ENCODE measurements around the gene SEC24B. TPM values are rescaled to one million over a fixed set of nuclear protein-coding genes. Genes with fewer than 3 reads are reported as not detected.

SEC24B gene
- total RNA-seq, 1 experiment from 2014 or later = 27.1 TPM

DNA sequence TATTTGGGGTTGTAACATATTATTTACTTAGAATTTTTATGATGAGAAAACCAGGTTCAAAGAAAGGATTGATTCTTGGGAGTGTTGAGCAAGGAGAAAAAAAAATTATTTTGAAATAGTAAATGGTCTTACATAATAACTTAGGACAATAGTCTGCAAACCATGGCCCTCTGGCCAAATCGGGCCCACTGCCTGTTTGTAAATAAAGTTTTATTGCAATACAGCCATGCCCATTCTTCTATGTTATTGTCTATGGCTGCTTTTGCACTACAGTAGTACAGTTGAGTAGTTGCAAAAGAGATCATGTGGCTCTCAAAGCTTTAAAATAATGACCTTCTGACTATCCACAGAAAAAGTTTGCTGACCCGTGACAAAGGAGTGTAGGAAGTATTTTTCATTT is 63.3 kb downstream of the SEC24B start:
- H2BK5ac ChIP-seq (ENCODE audit: insufficient read length, low read length) = no peak overlapping the region
- H3K9ac ChIP-seq (ENCODE audit: extremely low read depth, insufficient read length, low read length) = no peak overlapping the region
- H3K27ac Mint-ChIP-seq = no peak overlapping the region
- no peaks in the 10 kb centered on the region for H3K23me2 ChIP-seq (ENCODE audit: insufficient read length, low read depth, low read length, poor library complexity, severe bottlenecking)
- H3K9me3 Mint-ChIP-seq = no peaks in the 10 kb centered on the region
- no peak overlapping the region for H2BK120ac ChIP-seq (ENCODE audit: low read depth, low read length, poor library complexity, severe bottlenecking)
- H2BK20ac ChIP-seq (ENCODE audit: low read depth, low read length, poor library complexity, severe bottlenecking) = no peak overlapping the region
- no peaks in the 10 kb centered on the region for H3K27me3 ChIP-seq (ENCODE audit: insufficient read depth, low read length)
- no peaks in the 10 kb centered on the region for H4K20me1 ChIP-seq (ENCODE audit: control insufficient read depth, insufficient read depth, insufficient read length)
- no peak overlapping the region for H3T11ph ChIP-seq (ENCODE audit: low read length)
- no peaks in the 10 kb centered on the region for H3K4me1 ChIP-seq (ENCODE audit: insufficient read depth, low read length)
- no peak overlapping the region for H3K23ac ChIP-seq (ENCODE audit: insufficient read length, low read depth, low read length)
- no peak overlapping the region for H3K4ac ChIP-seq (ENCODE audit: low read depth, low read length)
- no peaks in the 10 kb centered on the region for H3K79me2 ChIP-seq (ENCODE audit: insufficient read depth, low read length)
- no peak overlapping the region for H2AK5ac ChIP-seq (ENCODE audit: insufficient read length, low read length)
- no peak overlapping the region for H3K14ac ChIP-seq (ENCODE audit: insufficient read depth, low read length)
- H2BK12ac ChIP-seq (ENCODE audit: insufficient read length, low read depth, low read length) = no peak overlapping the region
- H3K4me2 ChIP-seq (ENCODE audit: insufficient read depth, insufficient read length, low read length) = no peak overlapping the region
- H3K36me3 Mint-ChIP-seq (ENCODE audit: insufficient read depth in 1 of 3, low read depth in 3 of 3) = peaks cover 13 to 57% (median 35%) of the 10 kb centered on the region in 3 experiments; a peak in 6 of 7 replicates
- H3K4me1 Mint-ChIP-seq = no peaks in the 10 kb centered on the region
- no peak overlapping the region for H3K4me3 Mint-ChIP-seq
- H3K18ac ChIP-seq (ENCODE audit: insufficient read length, low read depth, low read length) = no peak overlapping the region
- TF ChIP-seq, protein P1, sequence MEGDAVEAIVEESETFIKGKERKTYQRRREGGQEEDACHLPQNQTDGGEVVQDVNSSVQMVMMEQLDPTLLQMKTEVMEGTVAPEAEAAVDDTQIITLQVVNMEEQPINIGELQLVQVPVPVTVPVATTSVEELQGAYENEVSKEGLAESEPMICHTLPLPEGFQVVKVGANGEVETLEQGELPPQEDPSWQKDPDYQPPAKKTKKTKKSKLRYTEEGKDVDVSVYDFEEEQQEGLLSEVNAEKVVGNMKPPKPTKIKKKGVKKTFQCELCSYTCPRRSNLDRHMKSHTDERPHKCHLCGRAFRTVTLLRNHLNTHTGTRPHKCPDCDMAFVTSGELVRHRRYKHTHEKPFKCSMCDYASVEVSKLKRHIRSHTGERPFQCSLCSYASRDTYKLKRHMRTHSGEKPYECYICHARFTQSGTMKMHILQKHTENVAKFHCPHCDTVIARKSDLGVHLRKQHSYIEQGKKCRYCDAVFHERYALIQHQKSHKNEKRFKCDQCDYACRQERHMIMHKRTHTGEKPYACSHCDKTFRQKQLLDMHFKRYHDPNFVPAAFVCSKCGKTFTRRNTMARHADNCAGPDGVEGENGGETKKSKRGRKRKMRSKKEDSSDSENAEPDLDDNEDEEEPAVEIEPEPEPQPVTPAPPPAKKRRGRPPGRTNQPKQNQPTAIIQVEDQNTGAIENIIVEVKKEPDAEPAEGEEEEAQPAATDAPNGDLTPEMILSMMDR (conservative IDR thresholded peaks at IDR 0.05) = no peak
- H3K9me3 ChIP-seq (ENCODE audit: control insufficient read depth, low read depth, low read length) = no peaks in the 10 kb centered on the region
- no peak overlapping the region for H4K91ac ChIP-seq (ENCODE audit: insufficient read length, low read depth, low read length)
- H3K27ac ChIP-seq (ENCODE audit: insufficient read length, low read depth, low read length) = no peak overlapping the region
- no peak overlapping the region for H2BK15ac ChIP-seq (ENCODE audit: low read depth, low read length)
- no peak overlapping the region for H2AFZ ChIP-seq (ENCODE audit: low read length)
- no peak for DNase-seq
- WGBS (ENCODE audit: extremely low coverage, insufficient read length, low lambda C conversion rate) = no CpG with 5 or more reads among the region's 2 CpGs
- H4K8ac ChIP-seq (replicated peaks; ENCODE audit: insufficient read length, low read depth, low read length) = no peak overlapping the region
- H3K56ac ChIP-seq (ENCODE audit: insufficient read length, low read depth, low read length) = no peak overlapping the region
- no peak overlapping the region for H4K5ac ChIP-seq (ENCODE audit: insufficient read length, low read depth, low read length)
- no peaks in the 10 kb centered on the region for H3K79me1 ChIP-seq (ENCODE audit: insufficient read depth, low read depth, low read length, poor library complexity, severe bottlenecking)
- H3K27me3 Mint-ChIP-seq (ENCODE audit: low read depth) = no peaks in the 10 kb centered on the region

Data from H9 (cell line).